ENCODE measurements around the gene WNT3A.

Gene WNT3A

DNA sequence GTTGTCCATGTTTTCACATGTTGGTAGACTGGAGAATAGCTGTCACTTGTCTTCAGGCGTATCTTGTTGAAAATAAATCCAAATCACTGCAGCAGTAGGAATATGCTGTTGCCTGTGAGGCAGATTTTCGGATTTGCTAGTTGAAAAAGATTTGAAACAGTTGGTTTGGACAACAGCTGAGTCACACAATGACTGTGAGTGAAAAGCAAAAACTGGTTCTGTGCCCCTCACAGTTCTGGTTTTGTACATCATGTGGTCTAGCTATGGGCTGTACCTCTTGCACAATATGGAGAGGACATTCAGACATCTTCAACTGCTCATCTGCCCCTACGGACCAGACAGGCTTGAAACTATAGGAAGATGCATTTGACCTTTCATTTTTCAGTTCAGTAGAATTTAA is 77.5 kb downstream of the WNT3A start:
- DNase-seq (ENCODE audit: low read depth in 2 of 2), result no peak

DNA sequence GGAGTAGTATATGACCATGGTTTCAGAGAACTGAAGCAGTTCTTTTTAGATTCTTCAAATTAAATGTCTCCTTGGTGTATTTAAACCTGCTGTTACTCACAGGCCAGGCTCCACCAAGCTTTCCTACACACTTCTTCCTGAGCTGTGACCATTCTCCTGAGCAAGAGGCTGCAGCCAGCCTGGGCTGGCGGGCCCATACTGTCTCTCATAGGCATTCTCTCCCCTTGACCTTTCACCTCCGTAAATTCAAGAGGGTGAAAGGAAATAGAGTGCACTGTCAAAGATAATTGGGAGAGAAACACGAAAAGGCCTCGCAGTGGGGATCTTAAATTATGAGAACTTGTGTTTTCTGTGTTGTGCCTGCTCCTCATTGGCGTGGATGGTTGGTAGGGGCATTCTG is 78.0 kb downstream of the WNT3A start:
- no peak for DNase-seq (ENCODE audit: low read depth in 2 of 2)

DNA sequence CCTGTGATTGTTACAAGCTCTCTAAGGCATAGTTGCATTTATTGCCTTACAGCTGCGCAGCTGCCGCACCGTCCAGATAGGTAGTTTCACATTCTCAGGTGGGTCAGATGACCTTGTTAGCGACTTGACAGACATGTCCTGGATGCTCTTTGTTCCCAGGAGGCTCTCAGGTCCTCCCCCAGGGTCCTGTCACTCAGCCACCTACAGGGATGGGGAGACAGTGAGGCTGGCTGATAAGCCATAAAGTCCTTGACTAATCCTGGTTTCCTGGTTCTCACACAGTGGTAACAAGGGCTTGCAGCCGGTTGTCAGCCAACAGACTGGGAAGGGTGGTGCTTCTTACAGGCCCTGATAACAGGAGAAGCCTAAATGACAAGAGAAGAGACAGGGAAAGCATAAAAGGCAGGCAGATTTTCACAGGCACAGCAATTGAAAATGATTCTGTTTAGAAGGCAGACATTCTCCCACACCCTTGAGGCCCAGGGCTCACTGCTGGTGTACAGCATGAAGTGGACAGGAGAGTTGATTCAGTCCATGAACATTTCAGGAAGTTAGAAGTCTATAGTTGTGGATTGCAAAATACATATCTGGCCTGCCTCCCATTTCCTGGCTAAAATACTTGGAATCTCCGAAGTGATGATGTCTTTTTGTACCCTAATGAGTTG is 78.6 kb downstream of the WNT3A start:
- no peak for DNase-seq (ENCODE audit: low read depth in 2 of 2)

DNA sequence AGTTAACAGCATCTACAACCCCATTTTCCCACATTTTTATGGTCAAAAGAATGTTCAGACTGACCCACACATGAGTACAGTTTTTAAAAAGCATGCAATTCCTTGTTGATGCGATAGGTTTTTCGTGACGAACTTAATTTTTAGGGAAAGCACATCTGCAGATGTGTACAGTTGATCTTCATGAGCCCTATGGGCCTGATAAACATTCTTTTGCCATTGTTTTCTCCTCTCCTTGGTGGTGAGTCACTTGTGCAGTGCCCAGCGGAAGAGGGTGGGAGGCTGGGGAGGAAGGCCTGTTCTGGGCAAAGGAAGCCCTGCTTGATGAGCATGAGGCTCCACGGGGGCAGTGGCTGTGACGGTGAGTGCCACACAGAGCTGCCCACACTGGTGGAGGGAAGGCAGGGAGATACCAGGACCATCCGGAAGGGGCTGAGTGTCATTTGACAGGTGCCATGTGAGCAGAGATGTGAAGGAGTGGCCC is 81.0 kb downstream of the WNT3A start:
- no peak for DNase-seq (ENCODE audit: low read depth in 2 of 2)

DNA sequence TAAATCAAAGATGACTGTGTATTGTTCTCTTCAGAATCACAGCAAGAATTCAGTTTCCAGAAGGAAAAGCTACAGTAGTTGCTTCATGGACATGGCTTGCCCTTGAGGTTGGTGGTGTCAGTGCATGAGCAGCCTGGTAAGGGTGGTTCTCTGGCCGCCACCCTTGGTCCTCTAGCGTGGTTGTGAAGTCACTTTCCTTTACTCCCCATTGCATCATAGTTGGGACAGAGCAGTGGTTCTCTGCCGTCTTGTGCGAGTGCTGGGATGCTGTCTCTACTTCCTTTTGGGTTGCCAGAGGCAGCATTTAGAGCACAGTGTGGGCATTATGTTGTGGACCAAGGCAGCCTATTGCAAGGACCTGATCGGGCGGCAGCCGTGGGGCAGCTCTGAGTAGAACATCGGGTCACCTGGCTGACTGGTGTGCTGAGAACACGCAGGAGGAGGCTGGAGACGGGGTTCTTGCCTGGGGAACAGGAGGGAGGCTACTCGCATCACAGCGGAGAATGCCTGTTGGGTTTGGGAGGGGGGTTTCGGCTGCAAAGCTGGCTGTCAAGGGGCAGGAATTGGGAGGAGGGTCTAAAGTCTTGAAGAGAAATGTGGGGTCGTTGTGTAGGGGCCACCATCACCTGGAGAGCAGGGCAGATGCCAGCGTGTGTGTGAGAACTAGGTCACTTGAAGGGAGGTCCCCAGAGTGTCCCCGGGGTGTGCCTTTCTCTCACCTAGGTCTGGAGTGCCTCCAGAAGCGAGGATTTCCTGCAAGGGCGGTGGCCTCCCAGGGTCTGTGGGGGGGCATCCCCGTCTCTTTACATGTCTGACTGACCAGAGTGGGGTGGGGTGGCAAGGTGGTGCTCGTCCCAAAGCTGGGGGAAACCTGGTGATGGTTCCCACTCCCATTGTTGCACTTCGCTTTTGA is 82.0 kb downstream of the WNT3A start:
- no peak for DNase-seq (ENCODE audit: low read depth in 2 of 2)

DNA sequence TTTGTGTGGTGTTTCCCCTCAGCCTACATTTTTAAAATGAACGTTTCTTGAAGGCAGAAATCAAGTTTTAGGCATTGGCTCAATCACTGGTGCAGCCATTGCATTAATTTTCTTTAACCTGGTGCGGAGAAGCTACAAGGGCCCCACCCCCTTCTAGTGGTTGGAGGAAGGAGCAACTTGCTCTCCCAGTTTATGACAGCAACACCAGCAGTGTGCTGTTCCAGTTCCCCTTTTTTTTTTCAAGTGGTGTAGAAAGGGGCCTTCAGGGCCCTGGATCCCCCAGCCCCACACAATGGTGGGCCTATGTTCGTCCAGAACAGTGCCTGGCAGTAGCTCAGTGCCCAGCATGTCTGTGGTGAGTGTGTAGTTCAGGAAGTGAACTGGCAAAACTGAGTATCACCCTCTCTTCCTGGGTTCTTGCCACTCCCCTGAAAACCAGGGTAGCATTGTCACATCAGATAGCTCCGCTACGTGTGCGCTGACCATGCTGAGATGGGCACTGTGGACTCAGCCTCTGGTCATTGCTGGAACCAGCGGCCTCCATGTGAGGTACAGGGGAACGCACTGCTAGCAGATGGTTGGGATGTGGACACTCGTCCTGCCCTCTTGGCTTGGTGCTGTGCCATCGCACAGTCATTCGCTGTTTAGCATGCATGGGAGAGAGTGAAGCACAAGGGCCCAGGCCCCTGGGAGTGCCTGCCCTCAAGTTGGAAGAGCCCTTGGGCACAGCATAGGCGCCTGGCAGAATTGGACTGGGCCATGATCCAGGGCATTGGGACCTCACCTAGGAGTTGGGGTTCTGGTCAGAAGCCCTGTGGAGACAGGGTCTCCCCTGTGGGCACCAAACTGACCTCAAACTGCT is 83.0 kb downstream of the WNT3A start:
- DNase-seq (ENCODE audit: low read depth in 2 of 2), result no peak

DNA sequence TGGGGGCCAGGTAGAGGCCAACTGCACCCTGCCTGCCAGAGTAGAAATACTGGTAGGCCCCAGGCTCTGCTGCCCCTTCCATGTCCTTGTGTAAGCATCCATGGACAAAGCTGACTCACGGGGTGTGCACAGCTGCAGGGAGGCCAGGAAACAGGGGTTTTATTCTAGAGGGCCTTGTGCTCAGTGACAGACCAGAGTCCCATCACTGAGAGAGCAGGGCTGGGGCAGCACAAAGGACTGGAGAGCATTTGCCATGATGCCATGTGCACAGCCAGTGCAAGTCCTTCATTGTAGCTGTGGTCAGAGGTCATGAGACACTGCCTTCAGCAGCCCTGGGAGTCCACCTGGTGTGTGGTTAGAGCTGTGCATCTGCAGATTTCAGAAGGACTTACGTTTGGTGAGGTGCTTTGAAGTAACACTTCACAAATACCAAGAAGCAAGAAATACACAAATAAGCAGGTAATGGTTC is 83.8 kb downstream of the WNT3A start:
- DNase-seq (ENCODE audit: low read depth in 2 of 2), result no peak

DNA sequence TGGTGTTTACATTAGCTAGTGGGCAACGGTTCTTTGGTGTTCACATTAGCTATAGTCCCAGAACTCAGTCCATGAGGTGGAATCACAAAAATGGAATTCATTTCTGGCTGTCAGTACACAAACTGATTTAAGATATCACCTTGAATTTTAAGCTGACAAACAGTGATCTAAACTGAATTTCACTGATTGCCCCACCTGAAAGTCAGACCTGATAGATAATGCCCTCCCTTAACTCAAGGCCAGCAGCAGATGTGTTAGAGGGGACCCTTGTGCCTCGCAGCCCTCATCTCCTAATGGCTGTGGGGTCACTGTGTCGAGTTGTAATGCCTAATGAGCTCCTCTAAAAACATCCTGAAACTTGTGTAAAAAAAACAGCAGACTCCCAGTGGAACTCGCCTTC is 84.3 kb downstream of the WNT3A start:
- no peak for DNase-seq (ENCODE audit: low read depth in 2 of 2)

DNA sequence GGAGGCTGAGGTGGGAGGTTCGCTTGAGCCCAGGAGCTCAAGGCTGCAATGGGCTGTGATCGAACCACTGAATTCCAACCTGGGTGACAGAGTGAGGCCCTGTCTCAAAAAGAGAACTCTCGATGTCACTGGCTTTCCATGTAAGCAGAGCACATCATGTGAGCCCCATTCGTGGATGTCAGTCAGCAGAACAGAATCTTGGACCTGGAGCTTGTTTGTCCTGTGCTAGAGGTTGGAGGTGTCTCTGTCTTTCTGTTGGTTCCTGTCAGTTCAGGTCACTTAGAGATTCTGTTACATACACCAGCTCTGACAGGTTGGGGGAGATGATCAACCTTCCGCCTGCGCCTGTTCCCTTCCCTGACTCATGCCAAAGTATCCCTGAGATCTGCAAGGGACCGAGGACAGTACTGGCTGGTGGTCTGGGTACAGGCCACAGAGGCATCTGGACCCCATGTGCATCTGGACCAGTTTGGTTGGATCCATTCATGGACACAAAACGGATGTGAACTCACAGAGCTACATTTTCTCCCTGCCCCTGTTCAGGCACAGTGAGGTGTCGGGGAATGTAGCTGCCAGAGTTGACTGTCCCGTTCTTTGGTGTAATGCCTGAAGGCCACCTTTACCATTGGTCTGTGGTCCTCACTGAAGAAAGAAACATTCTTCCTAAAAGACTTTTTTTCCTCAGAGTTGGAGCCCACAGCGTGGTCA is 85.7 kb downstream of the WNT3A start:
- DNase-seq (ENCODE audit: low read depth in 2 of 2), result no peak

DNA sequence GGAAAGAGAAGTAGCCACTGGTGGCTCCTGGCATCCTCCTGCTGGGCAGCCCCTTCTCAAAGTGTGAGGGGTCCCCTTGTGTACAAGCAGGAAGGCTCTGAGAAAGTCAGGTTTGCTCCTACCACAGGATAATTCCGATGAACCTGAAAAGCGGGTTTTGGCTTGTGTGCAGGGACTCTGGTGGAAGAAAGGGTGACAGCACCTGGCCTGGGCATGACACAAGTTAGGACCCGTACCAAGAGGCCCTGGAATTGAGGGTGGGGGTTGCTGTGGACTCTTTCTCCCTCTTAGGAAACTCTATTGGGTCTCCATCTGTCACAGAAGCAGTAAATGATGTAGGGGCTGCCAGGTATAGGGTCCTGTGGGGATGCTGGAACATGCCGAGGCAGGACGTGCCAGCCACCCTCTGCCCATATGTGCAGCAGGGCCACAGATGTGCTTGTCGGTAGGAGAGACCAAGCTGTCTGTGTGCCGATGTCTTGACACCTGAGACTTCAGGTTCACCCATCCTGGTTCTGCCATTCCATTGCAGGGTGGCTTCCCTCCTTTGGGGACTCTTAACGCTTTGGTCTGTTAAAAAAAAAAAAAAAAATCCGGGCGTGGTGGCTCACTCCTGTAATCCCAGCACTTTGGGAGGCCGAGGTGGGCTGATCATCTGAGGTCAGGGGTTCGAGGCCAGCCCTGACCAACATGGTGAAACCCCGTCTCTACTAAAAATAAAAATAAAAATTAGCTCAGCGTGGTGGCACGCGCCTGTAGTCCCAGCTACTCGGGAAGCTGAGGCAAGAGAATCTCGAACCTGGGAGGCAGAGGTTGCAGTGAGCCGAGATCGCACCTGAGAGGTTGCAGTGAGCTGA is 86.5 kb downstream of the WNT3A start:
- no peak for DNase-seq (ENCODE audit: low read depth in 2 of 2)

DNA sequence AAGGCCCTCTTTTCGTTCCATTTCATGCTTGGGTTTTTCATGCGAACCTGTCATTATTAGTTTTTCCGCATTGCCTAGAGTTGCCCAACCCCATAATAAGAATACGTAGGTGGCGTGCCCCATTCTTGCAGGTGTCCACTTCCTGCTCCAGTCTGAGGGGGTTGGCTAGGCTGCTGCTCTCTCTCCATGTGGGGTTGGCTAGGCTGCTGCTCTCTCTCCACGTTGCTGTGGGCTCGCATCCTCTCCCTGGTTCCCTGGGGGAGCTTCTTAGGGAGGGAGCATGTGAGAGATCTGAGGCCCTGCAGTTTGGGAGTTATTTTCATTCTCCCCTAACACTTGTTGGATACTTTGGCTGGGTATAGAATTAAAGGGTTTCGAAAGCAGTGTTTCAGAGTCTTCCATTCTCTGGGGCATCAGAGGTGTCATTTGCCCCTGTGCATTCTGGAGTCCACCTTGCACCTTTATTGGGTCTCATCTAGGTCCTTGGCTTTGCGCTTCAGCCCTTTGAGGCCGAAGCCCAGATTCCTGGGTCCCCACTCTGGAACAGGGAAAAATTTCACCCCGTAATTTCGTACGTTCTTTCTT is 87.7 kb downstream of the WNT3A start:
- DNase-seq (ENCODE audit: low read depth in 2 of 2), result no peak

DNA sequence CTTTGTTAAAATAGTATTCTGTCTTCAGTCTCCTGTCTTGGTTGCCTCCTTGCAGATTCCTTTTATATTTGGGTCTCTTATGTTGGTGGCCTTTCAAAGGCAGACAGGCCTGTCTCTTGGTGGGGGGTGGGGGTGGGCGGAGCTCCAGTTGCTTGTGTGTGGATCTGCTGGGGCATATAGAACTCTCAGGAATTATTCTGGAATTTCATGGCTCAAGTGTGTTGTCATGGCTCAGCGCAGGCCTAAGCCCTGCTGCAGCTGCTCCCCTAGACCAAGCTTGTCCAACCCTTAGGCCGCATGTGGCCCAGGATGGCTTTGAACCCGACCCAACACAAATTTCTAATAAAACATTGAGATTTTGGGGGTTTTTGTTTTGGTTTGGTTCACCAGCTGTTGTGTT is 88.4 kb downstream of the WNT3A start:
- DNase-seq (ENCODE audit: low read depth in 2 of 2), result no peak

DNA sequence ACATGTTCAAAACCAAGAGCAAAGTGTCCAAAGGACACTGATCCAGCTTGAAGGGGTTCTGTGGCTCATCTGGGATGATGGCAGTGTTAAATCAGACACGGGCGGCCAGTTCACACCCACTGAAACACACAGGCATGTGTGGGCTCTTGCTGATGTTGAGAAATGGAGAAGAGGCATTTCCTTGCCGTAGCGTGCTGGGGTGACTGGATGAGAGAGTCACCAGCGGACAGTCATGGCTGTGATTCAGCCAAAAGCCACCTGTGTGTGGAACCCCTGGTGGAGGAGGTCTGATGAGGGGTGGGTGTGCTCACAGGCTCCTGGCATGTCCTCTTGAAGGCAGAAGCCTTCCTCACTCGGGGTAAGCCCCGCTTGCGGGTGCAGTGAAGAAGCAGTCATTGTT is 89.1 kb downstream of the WNT3A start:
- DNase-seq (ENCODE audit: low read depth in 2 of 2), result no peak

DNA sequence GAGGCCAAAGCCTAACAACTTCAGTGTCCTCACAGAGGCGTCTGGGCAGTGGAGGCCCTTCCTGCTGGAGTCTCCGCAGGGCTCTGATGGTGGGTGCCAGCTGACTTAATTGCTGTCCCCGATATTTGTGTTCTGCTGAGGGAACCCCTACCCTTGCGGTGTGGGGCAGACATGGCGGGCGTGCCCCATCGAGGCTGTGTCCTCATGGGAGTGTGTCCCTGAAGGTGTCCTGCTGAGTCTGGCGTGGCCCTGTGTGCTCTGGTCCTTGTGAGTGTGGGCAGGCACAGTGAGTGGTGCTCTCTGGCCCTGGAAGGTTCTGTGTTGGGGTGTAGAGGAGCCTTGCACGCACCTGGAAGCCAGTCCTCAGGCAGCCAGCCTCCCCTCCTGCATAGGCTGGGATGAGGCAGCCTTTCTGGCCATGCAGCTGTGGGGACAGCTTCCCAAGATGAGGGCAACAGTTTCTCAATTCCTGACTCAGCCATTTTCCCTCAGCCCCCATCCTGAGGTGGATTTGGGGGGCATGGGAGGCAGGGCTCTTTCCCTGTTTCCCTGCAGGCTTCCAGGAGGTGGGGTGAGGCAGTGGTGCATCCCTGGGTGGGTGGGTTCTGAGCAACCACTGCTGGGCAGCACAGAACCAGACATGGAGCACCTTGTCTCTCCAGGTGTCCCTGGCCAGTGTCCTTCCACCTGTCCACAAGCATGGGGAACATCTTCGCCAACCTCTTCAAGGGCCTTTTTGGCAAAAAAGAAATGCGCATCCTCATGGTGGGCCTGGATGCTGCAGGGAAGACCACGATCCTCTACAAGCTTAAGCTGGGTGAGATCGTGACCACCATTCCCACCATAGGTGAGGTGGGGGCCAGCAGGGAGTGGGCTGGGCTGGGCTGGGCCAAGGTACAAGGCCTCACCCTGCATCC is 89.9 kb downstream of the WNT3A start:
- DNase-seq (ENCODE audit: low read depth in 2 of 2), result no peak

DNA sequence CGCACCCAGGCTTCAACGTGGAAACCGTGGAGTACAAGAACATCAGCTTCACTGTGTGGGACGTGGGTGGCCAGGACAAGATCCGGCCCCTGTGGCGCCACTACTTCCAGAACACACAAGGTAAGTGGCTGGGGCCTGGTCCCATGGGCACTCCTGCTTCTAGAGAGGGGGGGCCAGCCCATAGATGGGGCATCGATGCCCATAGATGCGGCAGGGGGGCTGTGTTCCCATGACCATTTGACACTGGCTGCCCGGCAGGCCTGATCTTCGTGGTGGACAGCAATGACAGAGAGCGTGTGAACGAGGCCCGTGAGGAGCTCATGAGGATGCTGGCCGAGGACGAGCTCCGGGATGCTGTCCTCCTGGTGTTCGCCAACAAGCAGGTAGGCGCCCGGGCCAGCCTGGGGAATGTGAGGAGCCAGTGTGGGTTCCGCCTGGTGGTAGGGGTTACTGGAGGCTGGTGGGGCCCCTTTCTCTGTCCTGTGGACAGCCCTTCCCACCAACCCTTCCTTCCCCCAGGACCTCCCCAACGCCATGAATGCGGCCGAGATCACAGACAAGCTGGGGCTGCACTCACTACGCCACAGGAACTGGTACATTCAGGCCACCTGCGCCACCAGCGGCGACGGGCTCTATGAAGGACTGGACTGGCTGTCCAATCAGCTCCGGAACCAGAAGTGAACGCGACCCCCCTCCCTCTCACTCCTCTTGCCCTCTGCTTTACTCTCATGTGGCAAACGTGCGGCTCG is 90.7 kb downstream of the WNT3A start:
- no peak for DNase-seq (ENCODE audit: low read depth in 2 of 2)

DNA sequence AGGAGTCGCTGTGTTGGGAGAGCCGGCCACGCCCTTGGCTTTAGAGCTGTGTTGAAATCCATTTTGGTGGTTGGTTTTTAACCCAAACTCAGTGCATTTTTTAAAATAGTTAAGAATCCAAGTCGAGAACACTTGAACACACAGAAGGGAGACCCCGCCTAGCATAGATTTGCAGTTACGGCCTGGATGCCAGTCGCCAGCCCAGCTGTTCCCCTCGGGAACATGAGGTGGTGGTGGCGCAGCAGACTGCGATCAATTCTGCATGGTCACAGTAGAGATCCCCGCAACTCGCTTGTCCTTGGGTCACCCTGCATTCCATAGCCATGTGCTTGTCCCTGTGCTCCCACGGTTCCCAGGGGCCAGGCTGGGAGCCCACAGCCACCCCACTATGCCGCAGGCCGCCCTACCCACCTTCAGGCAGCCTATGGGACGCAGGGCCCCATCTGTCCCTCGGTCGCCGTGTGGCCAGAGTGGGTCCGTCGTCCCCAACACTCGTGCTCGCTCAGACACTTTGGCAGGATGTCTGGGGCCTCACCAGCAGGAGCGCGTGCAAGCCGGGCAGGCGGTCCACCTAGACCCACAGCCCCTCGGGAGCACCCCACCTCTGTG is 91.6 kb downstream of the WNT3A start:
- no peak for DNase-seq (ENCODE audit: low read depth in 2 of 2)

DNA sequence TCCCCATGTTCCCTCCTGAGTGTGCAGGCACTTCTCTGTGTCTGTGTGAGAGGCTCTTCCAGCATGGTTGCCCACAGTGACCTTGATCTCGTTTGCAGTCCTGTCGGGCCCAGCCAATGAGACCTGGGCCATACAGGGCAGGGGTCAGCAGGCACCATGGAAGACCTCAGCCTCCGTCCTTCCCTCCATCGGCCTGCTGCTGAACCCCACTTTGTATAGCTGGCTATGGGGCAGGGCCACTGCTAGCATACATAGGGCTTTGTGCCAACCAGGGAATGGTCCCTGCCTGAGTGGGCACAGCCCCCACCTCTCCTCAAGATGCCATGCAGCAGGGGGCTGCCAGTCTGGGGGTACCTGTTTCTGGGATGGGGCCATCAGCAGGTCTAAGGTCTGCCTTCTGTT is 92.5 kb downstream of the WNT3A start:
- no peak for DNase-seq (ENCODE audit: low read depth in 2 of 2)

Measured in stimulated activated CD8-positive, alpha-beta memory T cell treated with anti-CD3 and anti-CD28 coated beads, Interleukin-2, amount 100 ng/mL, for 1 hour (primary cell).